ENCODE measurements around the gene FASN. TPM values are rescaled to one million over a fixed set of nuclear protein-coding genes. Genes with fewer than 3 reads are reported as not detected.

Gene FASN
- total and polyA plus RNA-seq, 2 donors (not counting 3 experiments of a cell fraction or from before 2014, with no cell fraction given): 101 to 360 TPM

DNA sequence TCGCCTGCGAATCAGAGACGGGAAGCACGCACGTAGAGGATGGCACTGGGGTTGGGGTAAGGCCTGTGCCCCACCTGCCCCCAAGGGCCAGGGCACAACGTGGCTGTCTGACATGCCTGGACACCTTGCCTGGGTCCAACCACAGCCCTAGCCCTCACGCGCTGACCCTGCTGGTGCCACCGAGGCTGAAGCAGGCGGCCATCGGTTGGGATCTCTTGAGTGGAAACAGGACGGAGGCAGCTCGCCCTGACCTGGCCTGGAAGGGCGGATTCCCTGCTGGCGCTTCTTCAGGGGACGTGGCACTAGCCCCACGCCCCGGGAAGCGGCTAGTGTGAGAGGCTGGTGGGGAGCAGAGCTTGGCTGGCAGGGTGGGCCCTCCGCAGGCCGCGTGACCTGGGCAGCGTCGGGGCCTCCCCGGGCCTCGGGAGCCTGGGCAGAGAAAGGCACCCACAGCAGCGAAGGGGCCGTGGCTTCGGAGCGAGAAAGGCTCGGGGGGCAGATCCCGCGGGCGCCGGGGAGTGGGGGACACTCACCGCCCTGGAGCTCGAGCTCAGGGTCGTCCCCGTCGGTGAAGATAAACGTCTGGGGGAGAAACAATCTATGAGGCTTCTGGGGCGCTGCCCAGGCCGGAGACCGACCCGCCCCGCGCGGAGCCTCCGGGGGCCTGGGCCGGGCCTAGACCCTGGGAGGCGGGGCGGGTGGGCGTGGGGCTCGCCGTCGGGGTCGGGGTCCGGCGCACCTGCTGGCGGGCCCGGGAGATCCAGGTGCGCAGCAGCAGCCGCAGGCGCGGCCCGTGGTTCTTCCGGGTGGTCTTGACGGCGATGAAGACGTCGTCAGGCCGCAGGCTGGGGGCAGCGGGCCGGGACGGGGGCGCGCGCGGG is 47.0 kb downstream of the FASN start:
- H4K20me1 ChIP-seq (replicated peaks; ENCODE audit: control insufficient read depth, extremely low read depth, insufficient read depth, low read length): no peaks in the 10 kb centered on the region
- no peak overlapping the region for H3K9ac ChIP-seq (replicated peaks; ENCODE audit: extremely low read depth, insufficient read depth, low read length)
- intact Hi-C loops (cut with micrococcal nuclease) (no loop called here), dilution Hi-C loops (cut with MboI; ENCODE audit: extremely low pct_ligation_motif_present, low sequenced_read_pairs) (no loop called here)
- H3K9me3 ChIP-seq (replicated peaks; ENCODE audit: control insufficient read depth, insufficient read depth, low read length): no peaks in the 10 kb centered on the region
- ChIA-PET CTCF (interaction anchor here (0.8 to 3.8 kb wide), 4 partner anchors 13 to 56 kb away, joined by 3 to 19 read pairs (median 12); partner anchors contain the start of genes DCXR and RAC3), POLR2A (no interaction called here)
- H2AFZ ChIP-seq (ENCODE audit: low read depth, low read length): peak overlapping the region; percentile 19
- H3K4me3 ChIP-seq (replicated peaks in 1 of 3; ENCODE audit: insufficient read depth in 1 of 3, low read depth in 1 of 3, low read length in 3 of 3): peak overlapping the region; percentile 16 to 76 (median 36)
- TF ChIP-seq, protein P1, sequence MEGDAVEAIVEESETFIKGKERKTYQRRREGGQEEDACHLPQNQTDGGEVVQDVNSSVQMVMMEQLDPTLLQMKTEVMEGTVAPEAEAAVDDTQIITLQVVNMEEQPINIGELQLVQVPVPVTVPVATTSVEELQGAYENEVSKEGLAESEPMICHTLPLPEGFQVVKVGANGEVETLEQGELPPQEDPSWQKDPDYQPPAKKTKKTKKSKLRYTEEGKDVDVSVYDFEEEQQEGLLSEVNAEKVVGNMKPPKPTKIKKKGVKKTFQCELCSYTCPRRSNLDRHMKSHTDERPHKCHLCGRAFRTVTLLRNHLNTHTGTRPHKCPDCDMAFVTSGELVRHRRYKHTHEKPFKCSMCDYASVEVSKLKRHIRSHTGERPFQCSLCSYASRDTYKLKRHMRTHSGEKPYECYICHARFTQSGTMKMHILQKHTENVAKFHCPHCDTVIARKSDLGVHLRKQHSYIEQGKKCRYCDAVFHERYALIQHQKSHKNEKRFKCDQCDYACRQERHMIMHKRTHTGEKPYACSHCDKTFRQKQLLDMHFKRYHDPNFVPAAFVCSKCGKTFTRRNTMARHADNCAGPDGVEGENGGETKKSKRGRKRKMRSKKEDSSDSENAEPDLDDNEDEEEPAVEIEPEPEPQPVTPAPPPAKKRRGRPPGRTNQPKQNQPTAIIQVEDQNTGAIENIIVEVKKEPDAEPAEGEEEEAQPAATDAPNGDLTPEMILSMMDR (IDR thresholded peaks at IDR 0.05; ENCODE audit: extremely low read depth in 1 of 2, insufficient read depth in 1 of 2, low read depth in 1 of 2, low read length in 2 of 2): no peak
- TF ChIP-seq JUN (IDR thresholded peaks at IDR 0.05; ENCODE audit: borderline replicate concordance, insufficient read depth, insufficient read length, low read depth): no peak
- TF ChIP-seq FOS (IDR thresholded peaks at IDR 0.05; ENCODE audit: borderline replicate concordance, insufficient read depth, low read length): no peak
- no peak for TF ChIP-seq POLR2A (IDR thresholded peaks at IDR 0.05; ENCODE audit: low read depth, low read length)
- TF ChIP-seq MYC (IDR thresholded peaks at IDR 0.05; ENCODE audit: low read depth, low read length): no peak
- no peak for TF ChIP-seq GATA2 (IDR thresholded peaks at IDR 0.05; ENCODE audit: insufficient read depth, insufficient read length, low read depth, low read length)
- TF ChIP-seq MAX (IDR thresholded peaks at IDR 0.05; ENCODE audit: insufficient read depth, insufficient read length): no peak
- TF ChIP-seq EZH2 (IDR thresholded peaks at IDR 0.05; ENCODE audit: borderline replicate concordance, low read depth, low read length, severe bottlenecking): no peak
- no peak for TF ChIP-seq POLR2AphosphoS5 (IDR thresholded peaks at IDR 0.05; ENCODE audit: insufficient read depth, low read depth, low read length)
- peaks cover 11% of the 10 kb centered on the region for H3K4me1 ChIP-seq (ENCODE audit: control insufficient read depth, extremely low read depth, insufficient read depth, low read length)
- no peaks in the 10 kb centered on the region for H3K27me3 ChIP-seq (ENCODE audit: control insufficient read depth in 2 of 2, insufficient read depth in 2 of 2, low read length in 2 of 2)
- DNase-seq (ENCODE audit: low read depth, low spot score): no peak
- peak overlapping the region; percentile 30 for H3K4me2 ChIP-seq (ENCODE audit: insufficient read depth, low read length)
- BruUV-seq (replicated peaks): TSS peak; percentile 46
- no peaks in the 10 kb centered on the region for H3K9me1 ChIP-seq (replicated peaks; ENCODE audit: control insufficient read depth, extremely low read depth, insufficient read depth, low read length)
- peaks cover 11% of the 10 kb centered on the region for H3K79me2 ChIP-seq (ENCODE audit: control insufficient read depth, insufficient read depth, low read length)
- no peak for FAIRE-seq
- H3K36me3 ChIP-seq (ENCODE audit: control insufficient read depth in 2 of 2, extremely low read depth in 1 of 2, insufficient read depth in 2 of 2, low read length in 2 of 2): peaks cover 7 to 23% of the 10 kb centered on the region in 2 experiments
- H3K27ac ChIP-seq (ENCODE audit: insufficient read depth, low read depth, low read length): no peak overlapping the region
